ENCODE measurements around the gene ECT2L.

The ECT2L gene

GRCh38 chr6:138944412-138944811 is 148.5 kb downstream of the ECT2L start:
- no peak for FAIRE-seq

- no peak for FAIRE-seq
Measured at GRCh38 chr6:138945354-138945753, 149.5 kb downstream of the ECT2L start.

GRCh38 chr6:138948004-138948403 is 152.1 kb downstream of the ECT2L start:
- peak; percentile 49 for FAIRE-seq

GRCh38 chr6:138948546-138949179 is 152.8 kb downstream of the ECT2L start:
- no peak for FAIRE-seq

- FAIRE-seq = no peak
Measured at GRCh38 chr6:138953451-138953850, 157.6 kb downstream of the ECT2L start.
